Activated T-cell treated with anti-CD3 and anti-CD28 coated beads for 1 hour (primary cell): ENCODE results near the gene PAFAH1B1.
"Not testable (repeated sequence)": the region's sequence is repeated elsewhere in the genome, so short reads cannot be mapped to it uniquely, and the experiment has no call there.

Experiments used
- DNase-seq: peaks from one replicate; pipeline ENCODE4 v3.0.0-alpha.2; 2020; ENCODE audit warnings: low read depth

Gene PAFAH1B1

DNA sequence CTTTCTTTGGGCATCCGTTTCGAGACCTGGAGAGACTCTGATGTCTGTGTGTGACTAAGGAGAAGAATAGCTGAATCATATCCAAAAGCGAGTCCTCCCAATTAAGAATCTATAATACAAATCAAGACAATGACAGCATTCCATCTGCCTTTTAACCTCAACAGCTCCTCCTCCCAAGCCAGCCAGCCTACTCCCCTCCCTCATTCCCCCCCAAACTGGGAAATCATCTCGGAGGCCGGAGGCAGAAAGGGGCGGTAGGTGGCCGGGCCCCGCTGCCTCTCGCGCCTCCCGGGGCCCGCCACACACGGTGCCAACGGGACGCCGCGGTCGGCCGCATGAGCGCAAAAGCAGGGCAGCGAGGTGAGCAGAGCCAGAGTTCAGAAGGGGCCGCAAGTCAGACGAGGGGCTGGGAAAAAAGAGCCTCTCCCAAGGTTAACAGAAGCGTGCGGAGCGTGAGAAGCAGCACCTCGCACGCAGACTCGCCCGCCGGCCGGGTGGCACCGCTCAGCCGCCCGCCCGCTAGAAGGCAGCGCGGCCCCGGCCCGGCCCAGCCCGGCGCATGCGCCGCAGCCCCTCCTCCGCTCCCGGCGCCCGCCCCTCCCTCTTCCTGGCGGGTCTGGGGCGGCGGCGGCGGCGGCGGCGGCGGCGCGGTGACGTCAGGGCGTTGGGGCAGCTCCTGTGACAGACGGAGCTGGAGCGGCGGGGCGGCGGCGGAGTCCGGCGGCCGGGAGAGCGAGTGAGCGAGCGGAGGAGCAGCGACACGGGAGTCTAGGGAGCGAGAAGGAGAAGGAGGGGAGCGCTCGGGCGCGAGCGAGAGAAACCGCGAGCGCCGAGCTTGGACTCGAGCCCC lies at the start of gene PAFAH1B1:
Gene PAFAH1B1, plus strand, starts transcription at position 684 of the 850 bp plus-strand sequence. CDS start 44,635 bp downstream, outside the sequence.
- DNase-seq, result peak; percentile 91

DNA sequence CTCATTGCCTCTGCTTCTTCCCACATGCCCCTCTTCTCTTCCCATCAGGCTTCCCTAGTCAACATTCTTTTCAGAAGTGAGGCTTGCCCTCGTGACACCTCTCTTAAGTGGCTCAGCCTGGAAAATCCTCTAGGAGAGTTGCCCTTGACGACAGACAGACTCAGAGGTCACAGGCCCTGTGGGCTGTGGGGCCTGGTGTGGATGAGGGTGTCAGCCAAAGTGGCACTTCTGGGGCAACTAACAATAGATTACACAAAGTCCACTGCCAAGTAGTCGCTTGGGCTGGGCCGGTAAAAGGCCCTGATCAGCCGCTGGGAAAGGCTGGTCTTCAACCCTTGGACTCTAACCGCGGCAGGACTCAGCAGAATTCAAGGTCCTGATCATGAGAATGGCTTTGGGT lies 48.1 kb upstream of the PAFAH1B1 start:
- no peak for DNase-seq

DNA sequence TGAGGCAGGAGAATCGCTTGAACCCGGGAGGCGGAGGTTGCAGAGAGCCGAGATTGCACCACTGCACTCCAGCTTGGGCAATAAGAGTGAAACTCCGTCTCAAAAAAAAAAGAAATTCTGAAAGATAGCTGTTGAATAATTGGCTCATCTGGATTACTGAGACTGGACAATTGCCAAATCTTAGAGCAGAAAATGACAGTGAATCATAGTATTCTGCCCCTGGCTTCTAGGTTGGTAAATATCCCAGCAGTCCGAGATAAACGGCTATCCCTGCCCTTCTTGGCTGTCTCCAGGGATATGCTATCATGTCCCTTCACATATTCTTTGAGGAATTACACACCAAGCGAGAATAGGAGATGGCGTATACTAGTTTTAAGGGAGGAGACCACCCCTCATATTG lies 46.3 kb upstream of the PAFAH1B1 start:
- DNase-seq, result no peak

DNA sequence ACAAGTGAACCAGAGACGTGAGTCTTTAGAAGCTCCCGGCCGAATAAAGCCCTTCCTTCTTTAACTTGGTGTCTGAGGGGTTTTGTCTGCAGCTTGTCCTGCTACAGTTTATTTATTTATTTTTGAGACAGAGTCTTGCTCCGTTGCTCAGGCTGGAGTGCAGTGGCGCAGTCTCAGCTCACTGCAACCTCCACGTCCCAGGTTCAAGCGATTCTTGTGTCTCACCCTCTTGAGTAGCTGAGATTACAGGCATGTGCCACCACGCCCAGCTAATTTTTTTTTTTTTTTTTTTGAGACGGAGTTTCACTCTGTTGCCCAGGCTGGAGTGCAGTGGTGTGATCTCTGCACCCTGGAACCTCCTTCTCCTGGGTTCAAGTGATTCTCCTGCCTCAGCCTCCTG lies 45.4 kb upstream of the PAFAH1B1 start:
- not testable (repeated sequence) for DNase-seq

DNA sequence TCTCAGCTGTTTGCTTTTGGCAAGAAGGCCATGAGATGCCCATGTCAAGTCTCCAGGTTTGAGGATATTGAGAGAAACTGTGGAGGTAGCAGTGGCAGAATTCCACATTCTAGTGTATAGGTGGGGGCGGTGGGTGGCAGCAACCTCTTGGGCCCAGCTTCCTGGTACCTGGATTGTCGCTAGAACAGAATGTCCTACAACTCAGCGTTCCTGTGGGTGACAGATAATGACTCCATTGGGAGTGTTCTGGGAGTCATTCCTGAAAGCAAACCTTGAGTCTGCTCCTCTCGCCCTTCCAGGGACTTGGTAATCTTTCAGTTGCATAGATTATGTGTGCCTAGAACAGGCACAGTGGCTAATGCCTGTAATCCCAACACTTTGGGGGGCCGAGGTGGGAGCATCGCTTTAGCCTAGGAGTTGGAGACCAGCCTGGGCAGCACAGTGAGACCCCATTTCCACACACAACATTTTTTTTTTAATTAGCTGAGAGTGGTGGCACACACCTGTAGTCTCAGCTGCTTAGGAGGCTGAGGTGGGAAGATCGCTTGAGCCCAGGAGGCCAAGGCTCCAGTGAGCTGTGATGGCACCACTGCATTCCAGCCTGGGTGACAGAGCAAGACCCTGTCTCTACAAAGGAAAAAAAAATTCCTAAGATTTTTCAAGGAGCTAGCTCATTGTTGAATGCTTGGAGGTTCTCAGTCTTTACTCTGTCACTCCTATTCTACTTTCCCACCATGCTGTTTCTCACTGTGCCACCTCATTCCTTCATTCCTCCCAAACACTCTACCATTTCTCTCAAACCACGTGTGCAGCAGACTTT lies 43.9 kb upstream of the PAFAH1B1 start:
- no peak for DNase-seq

DNA sequence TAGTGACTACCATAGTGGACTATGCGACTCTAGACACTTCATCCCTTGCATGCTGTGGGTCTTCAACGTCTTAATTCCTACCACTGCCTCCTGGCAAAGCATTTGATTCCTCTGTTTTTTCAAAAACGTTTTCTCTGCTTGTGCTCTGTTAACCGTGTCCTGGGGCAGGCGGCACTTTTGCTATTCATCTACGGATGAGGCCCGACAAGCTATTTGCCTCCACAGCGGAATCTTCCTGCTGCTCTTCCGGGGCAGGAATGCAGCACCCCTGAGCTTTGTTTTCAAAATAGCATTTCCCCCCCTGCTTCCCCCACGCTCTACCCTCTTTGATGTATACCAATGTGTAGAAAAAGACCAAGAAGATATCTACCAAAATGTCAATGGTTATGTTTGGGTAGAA lies 42.0 kb upstream of the PAFAH1B1 start:
- DNase-seq, result no peak

DNA sequence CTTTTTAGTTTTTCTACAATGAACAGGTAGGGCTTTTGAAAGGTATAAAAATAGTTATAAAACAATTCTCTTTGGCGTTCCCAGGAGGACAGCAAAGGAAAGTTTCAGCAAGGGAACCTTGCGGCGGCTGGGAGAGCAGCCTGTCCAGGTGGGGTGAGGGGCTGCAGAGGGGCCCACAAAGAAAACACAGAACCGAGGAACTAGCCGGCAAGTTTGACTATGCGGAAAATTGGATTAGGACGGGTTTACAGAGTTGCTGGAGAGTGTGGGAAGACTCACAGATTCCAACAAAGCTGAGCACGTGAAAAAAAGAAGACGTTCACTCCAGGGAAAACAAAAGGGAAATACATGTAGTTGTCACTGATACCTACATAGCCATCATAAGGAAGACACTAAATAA lies 41.5 kb upstream of the PAFAH1B1 start:
- DNase-seq, result no peak

DNA sequence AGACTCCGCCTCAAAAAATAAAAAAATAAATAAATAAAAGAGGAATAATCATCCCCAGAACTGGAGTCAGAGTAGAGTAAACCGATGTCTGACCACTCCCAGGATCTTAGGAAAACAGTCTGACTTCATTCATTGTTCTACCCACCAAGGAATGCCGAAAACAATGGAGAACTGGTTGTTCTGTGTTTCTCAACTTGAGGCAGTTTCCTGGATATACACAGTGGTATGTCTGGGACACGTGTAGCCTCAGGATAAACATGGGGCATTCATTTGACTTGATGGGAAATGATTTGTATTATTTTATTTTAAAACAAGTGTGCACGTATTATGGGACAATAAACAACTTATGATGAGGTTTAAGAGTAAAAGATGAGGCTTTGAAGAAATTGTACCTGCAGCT lies 32.8 kb upstream of the PAFAH1B1 start:
- no peak for DNase-seq

DNA sequence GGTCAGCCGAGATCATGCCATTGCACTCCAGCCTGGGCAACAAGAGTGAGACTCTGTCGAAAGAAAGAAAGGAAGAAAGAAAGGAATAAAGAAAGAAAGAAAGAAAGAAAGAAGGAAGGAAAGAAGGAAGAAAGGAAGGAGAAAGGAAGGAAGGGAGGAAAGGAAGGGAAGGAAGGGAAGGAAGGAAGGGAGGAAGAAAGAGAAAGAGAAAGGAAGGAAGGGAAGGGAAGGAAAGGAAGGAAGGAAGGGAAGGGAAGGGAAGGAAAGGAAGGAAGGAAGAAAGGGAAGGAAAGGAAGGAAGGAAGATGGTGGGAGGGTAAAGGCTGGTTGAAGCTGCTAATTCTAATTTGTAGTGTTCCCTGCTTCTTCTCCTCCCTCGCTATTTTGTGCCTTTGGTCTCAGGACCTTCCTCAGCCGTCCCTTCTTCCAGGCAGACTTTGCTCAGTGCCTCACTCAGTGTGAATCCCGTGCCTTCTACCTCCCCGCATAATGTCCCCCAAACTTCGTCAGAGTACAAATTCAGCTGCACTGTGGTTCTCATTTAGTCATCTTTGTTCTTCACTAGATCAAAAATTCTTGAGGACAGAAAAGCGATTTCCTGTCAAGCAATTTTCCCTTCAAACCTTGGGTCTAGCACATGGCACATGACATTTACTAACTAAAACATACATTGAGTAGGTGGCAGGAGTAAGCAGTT lies 31.1 kb upstream of the PAFAH1B1 start:
- no peak for DNase-seq

DNA sequence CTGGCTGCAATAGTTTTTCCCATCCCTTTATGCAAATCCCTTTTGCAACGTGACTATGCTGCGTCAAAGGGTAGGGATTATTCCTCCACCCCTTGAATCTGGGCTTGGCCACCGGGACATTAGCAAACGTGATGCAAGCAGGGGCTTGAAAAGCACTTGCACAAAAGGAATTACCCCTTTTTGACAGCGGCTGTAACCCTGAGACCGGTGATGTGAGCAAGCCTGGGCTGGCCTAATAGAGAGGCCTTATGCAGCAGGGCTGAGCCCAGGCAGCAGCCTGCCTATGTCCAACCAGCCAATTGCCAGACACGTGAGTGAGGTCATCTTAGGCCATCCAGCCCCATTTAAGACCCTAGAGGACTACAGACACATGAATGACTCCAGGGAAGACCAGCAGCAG lies 30.4 kb upstream of the PAFAH1B1 start:
- no peak for DNase-seq

DNA sequence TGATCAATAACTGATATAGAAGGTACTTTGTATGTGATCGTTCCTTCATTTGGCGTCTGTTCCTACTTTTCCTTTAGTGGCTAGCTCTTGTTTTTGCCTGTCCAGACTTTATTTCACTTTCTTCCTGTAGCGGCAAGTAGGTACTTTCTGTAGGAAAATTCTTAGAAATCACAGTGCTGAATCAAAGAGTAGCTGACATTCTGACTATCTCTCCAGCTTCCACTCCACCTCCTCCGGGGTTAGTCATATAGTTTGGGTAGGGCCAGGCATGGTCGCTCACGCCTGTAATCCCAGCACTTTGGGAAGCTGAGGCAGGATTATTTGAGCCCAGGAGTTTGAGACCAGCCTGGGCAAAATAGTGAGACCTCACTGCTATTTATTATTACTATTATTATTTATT lies 29.9 kb upstream of the PAFAH1B1 start:
- no peak for DNase-seq

DNA sequence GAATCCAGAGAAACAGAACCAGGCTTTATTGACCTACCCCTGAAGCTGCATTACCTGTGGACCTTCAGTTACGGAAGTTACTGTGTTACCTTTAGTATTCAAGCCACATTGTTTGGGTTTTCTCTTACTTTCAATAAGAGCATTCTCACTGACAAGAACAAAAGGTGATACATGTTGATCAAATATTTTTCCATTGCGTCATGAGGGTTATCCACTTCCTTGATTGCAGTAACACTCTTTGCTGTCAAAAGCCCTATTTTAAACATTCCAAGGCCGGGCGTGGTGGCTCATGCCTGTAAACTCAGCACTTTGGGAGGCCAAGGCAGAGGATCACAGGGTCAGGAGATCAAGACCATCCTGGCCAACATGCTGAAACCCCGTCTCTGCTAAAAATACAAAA lies 28.6 kb upstream of the PAFAH1B1 start:
- no peak for DNase-seq

DNA sequence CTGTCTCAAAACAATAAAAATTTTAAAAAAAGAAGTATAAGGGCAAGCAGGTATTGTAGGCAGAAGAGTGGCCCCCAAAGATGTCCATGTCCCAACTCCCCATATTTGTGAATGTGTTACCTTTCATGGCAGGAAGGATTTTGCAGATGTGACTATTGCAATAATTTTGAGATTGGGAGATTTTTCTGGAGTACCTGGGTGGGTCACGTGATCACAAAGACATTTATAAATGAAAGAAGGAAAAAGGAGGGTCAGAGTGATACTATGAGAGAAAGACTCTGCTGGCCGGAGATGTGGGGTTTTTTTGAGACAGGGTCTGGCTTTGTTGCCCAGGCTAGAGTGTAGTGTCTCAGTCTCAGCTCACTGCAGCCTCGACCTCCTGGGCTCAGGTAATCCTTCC lies 27.4 kb upstream of the PAFAH1B1 start:
- DNase-seq, result no peak

DNA sequence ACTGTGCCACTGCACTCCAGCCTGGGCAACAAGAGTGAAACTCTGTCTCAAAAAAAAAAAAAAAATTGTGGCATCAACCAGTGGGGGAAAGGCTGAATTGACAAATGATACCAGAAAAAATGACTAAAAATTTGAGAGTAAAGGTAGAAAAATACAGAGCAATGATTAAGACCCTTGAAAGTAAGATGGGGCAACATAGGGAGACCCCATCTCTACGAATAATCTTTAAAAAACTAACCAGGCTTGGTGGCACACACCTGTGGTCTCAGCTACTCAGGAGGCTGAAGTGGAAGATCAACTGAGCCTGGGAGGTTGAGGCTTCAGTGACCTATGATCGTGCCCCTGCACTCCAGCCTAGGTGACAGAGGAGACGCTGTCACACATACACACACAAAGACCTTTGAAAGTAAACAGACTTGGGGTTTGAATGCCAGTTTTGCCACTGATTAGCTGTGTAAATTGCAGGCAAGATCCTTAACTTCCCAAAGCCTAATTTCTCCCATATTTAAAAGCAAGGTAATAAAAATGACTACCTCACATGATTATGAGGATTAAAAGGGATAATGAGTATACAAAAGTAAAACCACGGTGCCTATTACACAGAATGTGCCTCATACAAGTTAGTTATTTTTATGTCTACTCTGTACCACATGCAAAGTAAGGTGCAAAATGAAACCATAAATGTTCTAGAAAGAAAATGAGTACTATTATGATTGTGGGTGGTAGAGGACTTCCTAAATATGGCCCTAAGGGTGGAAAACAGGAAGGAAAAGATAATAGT lies 21.7 kb upstream of the PAFAH1B1 start:
- DNase-seq, result no peak

DNA sequence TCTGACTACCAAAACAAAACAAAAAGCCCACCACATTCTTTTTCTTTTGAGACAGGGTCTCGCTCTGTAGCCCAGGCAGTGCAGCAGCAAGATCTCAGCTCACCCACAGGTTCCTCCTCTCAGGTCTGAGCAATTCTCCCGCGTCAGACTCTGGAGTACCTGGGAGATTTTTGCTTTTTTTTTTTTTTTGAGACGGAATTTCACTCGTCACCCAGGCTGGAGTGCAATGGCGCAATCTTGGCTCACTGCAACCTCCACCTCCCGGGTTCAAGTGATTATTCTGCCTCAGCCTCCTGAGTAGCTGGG lies 21.2 kb upstream of the PAFAH1B1 start:
- DNase-seq, result not testable (repeated sequence)

DNA sequence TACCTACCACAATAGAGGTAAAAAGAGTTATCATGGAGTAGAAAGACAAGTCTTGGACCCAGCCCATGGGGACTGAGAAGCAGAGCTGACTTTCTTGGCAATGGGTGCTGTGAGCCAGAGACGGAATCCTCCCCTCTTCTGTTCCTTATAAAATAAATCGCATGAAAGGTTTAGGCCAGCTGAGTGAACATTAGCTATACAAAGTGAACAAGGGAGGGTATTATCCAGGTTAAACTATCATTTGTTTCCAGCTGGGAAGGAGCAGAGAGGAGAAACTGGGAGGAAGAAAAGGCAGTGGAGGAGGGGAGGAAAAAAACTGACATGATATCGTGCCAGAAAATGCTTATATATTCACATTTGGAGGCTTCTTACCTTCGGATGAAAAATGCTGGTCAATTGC lies 13.3 kb upstream of the PAFAH1B1 start:
- no peak for DNase-seq

DNA sequence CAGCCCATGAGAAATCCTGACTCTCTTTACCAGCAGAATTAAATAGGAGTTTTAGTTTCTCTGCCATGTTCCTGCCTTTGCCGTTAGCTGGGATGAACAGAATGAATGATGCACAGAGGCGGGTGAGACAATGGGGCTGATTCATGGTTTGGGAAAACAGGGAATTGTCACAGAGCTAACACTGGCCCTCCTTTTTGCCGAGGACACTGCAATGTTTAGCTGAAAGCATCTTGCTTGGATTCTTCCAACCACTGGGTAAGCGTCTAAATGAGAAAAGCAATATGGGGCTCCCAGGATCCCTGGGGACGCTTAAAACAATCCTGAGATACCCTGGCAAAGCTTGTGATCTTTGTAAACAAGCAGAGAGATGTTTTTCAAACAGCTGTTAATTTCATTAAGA lies 12.8 kb upstream of the PAFAH1B1 start:
- no peak for DNase-seq

DNA sequence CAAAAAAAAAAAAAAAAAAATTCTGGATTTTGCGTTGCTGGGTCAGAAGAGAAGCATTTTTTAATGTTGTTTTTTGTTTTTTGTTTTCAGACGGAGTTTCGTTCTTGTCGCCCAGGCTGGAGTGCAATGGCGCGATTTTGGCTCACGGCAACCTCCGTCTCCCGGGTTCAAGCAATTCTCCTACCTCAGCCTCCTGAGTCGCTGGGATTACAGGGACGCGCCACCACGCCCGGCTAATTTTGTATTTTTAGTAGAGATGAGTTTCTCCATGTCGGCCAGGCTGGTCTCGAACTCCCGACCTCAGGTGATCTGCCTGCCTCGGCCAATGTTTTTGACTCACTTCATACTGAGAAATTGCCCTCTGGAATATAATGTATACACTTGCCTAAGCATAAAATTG lies 11.0 kb upstream of the PAFAH1B1 start:
- DNase-seq, result no peak

DNA sequence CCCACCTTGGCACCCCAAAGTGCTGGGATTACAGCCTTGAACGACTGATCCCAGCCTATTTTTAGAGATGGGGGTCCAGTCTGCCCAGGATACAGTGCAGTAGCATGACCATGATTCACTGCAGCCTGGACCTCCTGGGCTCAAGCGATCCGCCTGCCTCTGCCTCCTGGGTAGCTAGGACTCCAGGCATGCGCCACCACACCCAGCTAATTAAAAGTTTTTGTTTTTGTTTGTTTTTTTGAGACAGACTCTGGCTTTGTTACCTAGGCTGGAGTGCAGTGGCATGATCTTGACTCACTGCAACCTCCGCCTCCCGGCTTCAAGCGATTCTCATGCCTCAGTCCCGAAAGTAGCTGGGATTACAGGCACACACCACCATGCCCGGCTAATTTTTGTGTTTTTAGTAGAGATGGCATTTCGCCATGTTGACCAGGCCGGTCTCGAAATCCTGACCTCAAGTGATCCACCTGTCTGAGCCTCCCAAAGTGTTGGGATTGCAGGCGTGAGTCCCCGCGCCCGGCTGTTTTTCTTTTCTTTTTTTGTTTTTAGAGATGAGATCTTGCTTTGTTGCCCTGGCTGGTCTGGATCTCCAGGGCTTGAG lies 2.3 kb upstream of the PAFAH1B1 start:
- DNase-seq, result no peak

DNA sequence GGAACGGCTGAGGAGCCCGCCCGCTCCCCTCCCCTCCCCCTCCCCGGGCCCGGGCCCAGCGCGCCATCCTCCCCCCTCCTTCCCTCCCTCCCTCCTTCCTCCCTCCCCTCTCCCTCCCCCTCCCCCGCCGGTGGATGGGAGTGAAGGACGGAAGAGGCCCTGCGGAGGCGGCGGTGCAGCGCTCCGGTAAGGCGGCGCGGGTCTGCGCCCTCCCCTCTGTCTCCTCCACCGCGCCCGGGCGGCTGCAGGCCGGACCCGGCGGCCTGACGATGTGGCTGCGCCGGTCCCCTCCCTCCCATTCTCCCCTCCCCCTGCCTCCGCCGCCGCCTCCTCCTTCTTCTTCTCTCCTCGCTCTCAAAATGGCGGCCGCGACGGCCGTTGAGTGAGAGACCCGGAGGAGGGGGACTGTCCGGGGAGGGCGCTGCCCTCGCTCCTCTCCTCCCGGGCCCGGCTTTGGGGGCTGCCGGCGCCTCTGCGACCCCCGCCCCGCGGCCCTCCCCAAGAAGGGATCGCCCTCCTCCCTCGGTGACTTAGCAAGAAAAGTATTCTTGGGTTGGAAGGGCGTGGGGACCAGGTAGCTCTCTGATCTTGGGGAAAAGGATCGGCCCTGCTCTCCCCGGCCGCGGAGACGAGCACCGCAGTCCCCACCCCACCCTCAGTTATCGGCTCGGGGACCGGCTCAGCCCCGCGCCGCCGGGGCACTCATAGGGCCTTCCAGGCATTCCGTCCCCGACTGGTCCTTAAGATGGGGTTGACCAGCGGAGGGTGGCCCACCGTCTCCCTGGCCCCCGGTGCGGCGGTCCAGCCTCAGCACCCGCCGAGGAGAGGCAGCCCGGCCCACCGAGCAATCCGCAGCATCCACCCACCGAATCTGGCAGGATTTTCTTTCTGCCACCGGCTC lies 617 bp downstream of the PAFAH1B1 start:
- peak; percentile 75 for DNase-seq
